WTC11 (cell line): Measurements from ENCODE around the gene ATL2. TPM values are rescaled to one million over a fixed set of nuclear protein-coding genes. Genes with fewer than 3 reads are reported as not detected.

Experiments used
- ATAC-seq: fragments of 200-7000 bp; cut with Tn5 transposase; 2 replicates; pipeline ENCODE4 v1.10.0; 2021; ENCODE audit warnings: mild to moderate bottlenecking, moderate library complexity
- CTCF ChIA-PET: fragments of 300-600 bp; sonication (Branson Sonifier 250); formaldehyde crosslinking; loops from one replicate; lab custom pipeline; 2021; ENCODE audit warnings: antibody characterized with exemption; lab: Charles Lee
- POLR2A ChIA-PET: fragments of 350-600 bp; sonication (Branson Sonifier 250); formaldehyde crosslinking; loops from one replicate; lab custom pipeline; 2021; ENCODE audit warnings: antibody characterized with exemption; lab: Charles Lee
- DNase-seq: peaks from one replicate; pipeline ENCODE4 v3.0.0; 2021; ENCODE audit warnings: low spot score
- H3K27ac Mint-ChIP-seq: 2 replicates; pipeline ENCODE4 v1.8.0; 2021; ENCODE audit warnings: mixed read lengths
- H3K27me3 Mint-ChIP-seq: 2 replicates; pipeline ENCODE4 v1.8.0; 2021; ENCODE audit warnings: low read depth, mild to moderate bottlenecking, moderate library complexity, mixed read lengths
- H3K36me3 Mint-ChIP-seq: 2 replicates; pipeline ENCODE4 v1.8.0; 2021; ENCODE audit warnings: mixed read lengths
- H3K4me1 Mint-ChIP-seq: 2 replicates; pipeline ENCODE4 v1.8.0; 2022; ENCODE audit warnings: mixed read lengths
- H3K4me3 Mint-ChIP-seq: 2 replicates; pipeline ENCODE4 v1.8.0; 2021; ENCODE audit warnings: mild to moderate bottlenecking, moderate library complexity, mixed read lengths
- H3K9me3 Mint-ChIP-seq: 2 replicates; pipeline ENCODE4 v1.8.0; 2021; ENCODE audit warnings: mixed read lengths
- ESRRA ChIP-seq: sonication (generic); formaldehyde crosslinking; IDR thresholded peaks from 2 replicates; pipeline ENCODE4 v1.8.1; 2022; ENCODE audit warnings: mild to moderate bottlenecking, missing genetic modification reagents, borderline replicate concordance
- MYBL2 ChIP-seq: sonication (generic); formaldehyde crosslinking; IDR thresholded peaks from 2 replicates; pipeline ENCODE4 v1.8.1; 2023; ENCODE audit warnings: mild to moderate bottlenecking, moderate library complexity, missing genetic modification reagents
- NFATC4 ChIP-seq: fragments of 250-450 bp; sonication (Bioruptor Pico); IDR thresholded peaks from 2 replicates; pipeline ENCODE4 v1.9.0; 2021; ENCODE audit warnings: mild to moderate bottlenecking
- NR2C2 ChIP-seq: sonication (generic); formaldehyde crosslinking; IDR thresholded peaks from 2 replicates; pipeline ENCODE4 v1.8.0; 2022; ENCODE audit warnings: mild to moderate bottlenecking, missing genetic modification reagents
- OVOL2 ChIP-seq: fragments of 250-450 bp; sonication (Bioruptor Pico); IDR thresholded peaks from 2 replicates; pipeline ENCODE4 v1.9.0; 2021; ENCODE audit warnings: mild to moderate bottlenecking, borderline replicate concordance
- ZBTB21 ChIP-seq: sonication (generic); formaldehyde crosslinking; IDR thresholded peaks from 2 replicates; pipeline ENCODE4 v1.8.1; 2023; ENCODE audit warnings: mild to moderate bottlenecking, missing genetic modification reagents, borderline replicate concordance
- ZNF317 ChIP-seq: sonication (generic); formaldehyde crosslinking; IDR thresholded peaks from 2 replicates; pipeline ENCODE4 v1.8.1; 2023; ENCODE audit warnings: low read depth, mild to moderate bottlenecking, moderate library complexity, missing genetic modification reagents, borderline replicate concordance
- total RNA-seq: library from RNA; stranded (reverse); gene quantifications from 3 replicates; pipeline ENCODE4 v1.2.3, GENCODE V29; 2021
- TF ChIP-seq, protein P1 (sequence below): sonication (generic); formaldehyde crosslinking; IDR thresholded peaks from 2 replicates; pipeline ENCODE4 v1.8.0; 2023; ENCODE audit warnings: mild to moderate bottlenecking, missing genetic modification reagents
- TF ChIP-seq, protein P2 (sequence below): sonication (generic); formaldehyde crosslinking; IDR thresholded peaks from 2 replicates; pipeline ENCODE4 v1.8.1; 2023; ENCODE audit warnings: mild to moderate bottlenecking, missing genetic modification reagents, borderline replicate concordance
- TF ChIP-seq, protein P3 (sequence below): sonication (generic); formaldehyde crosslinking; IDR thresholded peaks from 2 replicates; pipeline ENCODE4 v1.8.0; 2022; ENCODE audit warnings: mild to moderate bottlenecking, missing genetic modification reagents
- TF ChIP-seq, protein P4 (sequence below): sonication (generic); formaldehyde crosslinking; IDR thresholded peaks from 2 replicates; pipeline ENCODE4 v1.8.1; 2023; ENCODE audit warnings: mild to moderate bottlenecking, moderate library complexity, missing genetic modification reagents

Gene ATL2
- total RNA-seq, 1 experiment from 2014 or later = 90.5 TPM

DNA sequence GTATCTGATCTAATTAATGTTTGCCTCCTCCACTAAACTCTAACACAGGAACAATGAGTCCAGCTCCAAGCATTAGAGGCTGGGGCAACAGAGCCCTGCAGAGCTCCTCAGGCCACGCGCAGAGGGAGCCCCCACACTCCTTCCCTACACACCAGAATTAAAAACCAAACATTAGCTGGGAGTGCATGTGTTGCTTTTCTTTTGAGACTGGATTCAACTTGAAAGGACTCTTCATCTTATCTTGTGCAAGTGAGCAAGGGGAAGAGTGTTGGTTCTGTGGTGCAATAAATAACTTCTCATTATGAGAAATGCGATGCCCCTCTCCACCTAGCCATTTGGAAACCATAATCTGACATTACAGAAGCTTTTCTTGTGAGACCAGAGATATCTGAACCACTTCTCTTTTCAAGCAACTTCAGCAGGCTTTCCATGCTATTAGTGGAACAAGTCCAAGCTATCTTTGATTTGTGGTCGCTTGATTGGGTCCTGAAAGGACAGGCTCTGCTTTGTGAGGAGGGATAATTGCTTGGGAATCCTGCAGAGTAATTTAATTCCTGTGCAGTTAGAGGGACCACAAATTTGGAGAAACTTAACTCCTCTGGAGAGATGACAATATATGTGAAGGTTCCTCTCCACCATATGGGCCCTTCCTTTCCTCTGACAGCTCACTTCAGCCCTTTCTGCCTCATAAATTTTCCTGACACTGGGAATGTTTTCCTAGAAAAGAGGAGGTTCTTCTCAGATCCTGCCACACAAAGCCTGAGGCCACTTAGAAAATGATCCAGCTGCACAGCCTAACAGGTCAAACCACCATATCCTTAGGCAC lies 112.5 kb downstream of the ATL2 start (continued):
- TF ChIP-seq, protein P1, sequence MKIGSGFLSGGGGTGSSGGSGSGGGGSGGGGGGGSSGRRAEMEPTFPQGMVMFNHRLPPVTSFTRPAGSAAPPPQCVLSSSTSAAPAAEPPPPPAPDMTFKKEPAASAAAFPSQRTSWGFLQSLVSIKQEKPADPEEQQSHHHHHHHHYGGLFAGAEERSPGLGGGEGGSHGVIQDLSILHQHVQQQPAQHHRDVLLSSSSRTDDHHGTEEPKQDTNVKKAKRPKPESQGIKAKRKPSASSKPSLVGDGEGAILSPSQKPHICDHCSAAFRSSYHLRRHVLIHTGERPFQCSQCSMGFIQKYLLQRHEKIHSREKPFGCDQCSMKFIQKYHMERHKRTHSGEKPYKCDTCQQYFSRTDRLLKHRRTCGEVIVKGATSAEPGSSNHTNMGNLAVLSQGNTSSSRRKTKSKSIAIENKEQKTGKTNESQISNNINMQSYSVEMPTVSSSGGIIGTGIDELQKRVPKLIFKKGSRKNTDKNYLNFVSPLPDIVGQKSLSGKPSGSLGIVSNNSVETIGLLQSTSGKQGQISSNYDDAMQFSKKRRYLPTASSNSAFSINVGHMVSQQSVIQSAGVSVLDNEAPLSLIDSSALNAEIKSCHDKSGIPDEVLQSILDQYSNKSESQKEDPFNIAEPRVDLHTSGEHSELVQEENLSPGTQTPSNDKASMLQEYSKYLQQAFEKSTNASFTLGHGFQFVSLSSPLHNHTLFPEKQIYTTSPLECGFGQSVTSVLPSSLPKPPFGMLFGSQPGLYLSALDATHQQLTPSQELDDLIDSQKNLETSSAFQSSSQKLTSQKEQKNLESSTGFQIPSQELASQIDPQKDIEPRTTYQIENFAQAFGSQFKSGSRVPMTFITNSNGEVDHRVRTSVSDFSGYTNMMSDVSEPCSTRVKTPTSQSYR (CRISPR knock-in tag) = no peak
- TF ChIP-seq MYBL2 (CRISPR knock-in tag) = no peak

DNA sequence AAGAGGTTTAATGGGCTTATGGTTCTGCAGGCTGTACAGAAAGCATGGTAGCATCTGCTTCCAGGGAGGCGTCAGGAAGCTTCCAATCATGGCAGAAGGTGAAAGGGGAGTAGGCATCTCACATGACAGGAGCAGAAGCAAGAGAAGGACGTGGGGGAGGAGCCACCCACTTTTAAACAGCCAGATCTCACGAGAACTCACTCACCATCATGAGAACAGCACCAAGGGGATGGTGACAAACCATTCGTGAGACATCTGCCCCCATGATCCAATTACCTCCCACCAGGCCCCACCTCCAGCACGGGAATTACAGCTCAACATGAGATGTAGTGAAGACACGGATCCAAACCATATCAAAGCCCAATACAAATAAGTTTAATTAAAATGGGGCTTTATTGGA lies 113.8 kb downstream of the ATL2 start:
- POLR2A ChIA-PET = no interaction called here
- Mint-ChIP-seq H3K27me3 (peaks cover 3% of the 10 kb centered on the region; the same call in 1 of the 2 replicates), H3K4me3 (no peak overlapping the region), H3K36me3 (no peaks in the 10 kb centered on the region), H3K27ac (no peak overlapping the region), H3K4me1 (peaks cover 5% of the 10 kb centered on the region; the same call in 1 of the 2 replicates), H3K9me3 (peaks cover 11% of the 10 kb centered on the region; the same call in 1 of the 2 replicates)
- CTCF ChIA-PET = no interaction called here
- ATAC-seq = no peak
- no peak for DNase-seq
- TF ChIP-seq ESRRA (no peak), NR2C2 (CRISPR knock-in tag) (no peak), MYBL2 (CRISPR knock-in tag) (no peak), ZBTB21 (CRISPR knock-in tag) (no peak), ZNF317 (CRISPR knock-in tag) (no peak), OVOL2 (no peak), NFATC4 (CRISPR knock-in tag) (no peak)
- TF ChIP-seq, all 79 proteins: peak for 0

DNA sequence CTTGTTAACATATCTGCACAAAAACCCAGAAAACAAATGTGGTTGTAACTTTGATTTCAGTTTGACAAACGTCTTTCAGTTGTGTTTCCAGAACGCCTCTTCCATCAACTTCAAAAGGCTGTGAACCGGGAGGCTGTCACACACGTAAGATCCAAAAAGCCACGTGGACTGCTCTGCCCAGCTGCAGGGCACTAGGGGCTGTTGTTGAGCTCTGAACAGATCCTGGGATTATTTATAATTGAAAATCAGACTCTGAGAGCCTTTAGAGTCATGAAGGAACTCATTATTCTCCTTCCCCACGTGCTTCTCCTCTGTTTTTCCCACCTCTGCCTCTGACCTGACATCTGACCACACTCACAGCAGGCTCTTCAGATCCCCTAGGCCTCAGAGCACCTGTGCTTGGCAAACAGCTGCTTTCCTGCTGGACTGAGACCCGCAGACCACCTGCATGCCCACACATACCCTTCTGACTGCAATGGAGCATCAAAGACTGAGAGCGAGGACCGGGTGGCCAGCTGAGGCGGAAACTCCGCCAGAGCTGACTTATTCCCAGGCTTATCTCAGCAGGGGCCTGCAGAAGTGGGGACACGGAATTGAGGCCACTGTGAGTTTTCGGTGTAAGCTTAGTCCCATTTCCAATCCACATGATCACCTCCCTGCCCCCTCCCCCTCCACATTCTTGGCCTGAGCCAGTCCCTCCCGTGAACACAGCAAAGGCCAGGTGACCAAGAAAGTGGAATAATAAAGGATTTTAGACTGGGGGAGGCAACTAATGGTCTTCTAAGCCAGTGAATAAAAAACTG lies 114.8 kb downstream of the ATL2 start:
- Mint-ChIP-seq H3K27ac (no peak overlapping the region), H3K27me3 (peaks cover 3% of the 10 kb centered on the region; the same call in 1 of the 2 replicates), H3K9me3 (peaks cover 7% of the 10 kb centered on the region; the same call in 1 of the 2 replicates), H3K4me1 (peaks cover 5% of the 10 kb centered on the region; the same call in 1 of the 2 replicates), H3K36me3 (no peaks in the 10 kb centered on the region), H3K4me3 (no peak overlapping the region)
- TF ChIP-seq, protein P2, sequence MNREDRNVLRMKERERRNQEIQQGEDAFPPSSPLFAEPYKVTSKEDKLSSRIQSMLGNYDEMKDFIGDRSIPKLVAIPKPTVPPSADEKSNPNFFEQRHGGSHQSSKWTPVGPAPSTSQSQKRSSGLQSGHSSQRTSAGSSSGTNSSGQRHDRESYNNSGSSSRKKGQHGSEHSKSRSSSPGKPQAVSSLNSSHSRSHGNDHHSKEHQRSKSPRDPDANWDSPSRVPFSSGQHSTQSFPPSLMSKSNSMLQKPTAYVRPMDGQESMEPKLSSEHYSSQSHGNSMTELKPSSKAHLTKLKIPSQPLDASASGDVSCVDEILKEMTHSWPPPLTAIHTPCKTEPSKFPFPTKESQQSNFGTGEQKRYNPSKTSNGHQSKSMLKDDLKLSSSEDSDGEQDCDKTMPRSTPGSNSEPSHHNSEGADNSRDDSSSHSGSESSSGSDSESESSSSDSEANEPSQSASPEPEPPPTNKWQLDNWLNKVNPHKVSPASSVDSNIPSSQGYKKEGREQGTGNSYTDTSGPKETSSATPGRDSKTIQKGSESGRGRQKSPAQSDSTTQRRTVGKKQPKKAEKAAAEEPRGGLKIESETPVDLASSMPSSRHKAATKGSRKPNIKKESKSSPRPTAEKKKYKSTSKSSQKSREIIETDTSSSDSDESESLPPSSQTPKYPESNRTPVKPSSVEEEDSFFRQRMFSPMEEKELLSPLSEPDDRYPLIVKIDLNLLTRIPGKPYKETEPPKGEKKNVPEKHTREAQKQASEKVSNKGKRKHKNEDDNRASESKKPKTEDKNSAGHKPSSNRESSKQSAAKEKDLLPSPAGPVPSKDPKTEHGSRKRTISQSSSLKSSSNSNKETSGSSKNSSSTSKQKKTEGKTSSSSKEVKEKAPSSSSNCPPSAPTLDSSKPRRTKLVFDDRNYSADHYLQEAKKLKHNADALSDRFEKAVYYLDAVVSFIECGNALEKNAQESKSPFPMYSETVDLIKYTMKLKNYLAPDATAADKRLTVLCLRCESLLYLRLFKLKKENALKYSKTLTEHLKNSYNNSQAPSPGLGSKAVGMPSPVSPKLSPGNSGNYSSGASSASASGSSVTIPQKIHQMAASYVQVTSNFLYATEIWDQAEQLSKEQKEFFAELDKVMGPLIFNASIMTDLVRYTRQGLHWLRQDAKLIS (CRISPR knock-in tag) = no peak
- TF ChIP-seq, protein P3, sequence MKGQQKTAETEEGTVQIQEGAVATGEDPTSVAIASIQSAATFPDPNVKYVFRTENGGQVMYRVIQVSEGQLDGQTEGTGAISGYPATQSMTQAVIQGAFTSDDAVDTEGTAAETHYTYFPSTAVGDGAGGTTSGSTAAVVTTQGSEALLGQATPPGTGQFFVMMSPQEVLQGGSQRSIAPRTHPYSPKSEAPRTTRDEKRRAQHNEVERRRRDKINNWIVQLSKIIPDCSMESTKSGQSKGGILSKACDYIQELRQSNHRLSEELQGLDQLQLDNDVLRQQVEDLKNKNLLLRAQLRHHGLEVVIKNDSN (CRISPR knock-in tag) = no peak
- TF ChIP-seq, protein P4, sequence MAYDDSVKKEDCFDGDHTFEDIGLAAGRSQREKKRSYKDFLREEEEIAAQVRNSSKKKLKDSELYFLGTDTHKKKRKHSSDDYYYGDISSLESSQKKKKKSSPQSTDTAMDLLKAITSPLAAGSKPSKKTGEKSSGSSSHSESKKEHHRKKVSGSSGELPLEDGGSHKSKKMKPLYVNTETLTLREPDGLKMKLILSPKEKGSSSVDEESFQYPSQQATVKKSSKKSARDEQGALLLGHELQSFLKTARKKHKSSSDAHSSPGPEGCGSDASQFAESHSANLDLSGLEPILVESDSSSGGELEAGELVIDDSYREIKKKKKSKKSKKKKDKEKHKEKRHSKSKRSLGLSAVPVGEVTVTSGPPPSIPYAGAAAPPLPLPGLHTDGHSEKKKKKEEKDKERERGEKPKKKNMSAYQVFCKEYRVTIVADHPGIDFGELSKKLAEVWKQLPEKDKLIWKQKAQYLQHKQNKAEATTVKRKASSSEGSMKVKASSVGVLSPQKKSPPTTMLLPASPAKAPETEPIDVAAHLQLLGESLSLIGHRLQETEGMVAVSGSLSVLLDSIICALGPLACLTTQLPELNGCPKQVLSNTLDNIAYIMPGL (CRISPR knock-in tag) = no peak
- DNase-seq (no peak), ATAC-seq (peak; percentile 24)
- POLR2A ChIA-PET = no interaction called here
- CTCF ChIA-PET = interaction anchor here (1.0 kb wide), 1 partner anchor 12 kb away, joined by 3 read pairs; no protein-coding TSS in a partner anchor
